Measurements from ENCODE around the gene MXRA5. TPM values are rescaled to one million over a fixed set of nuclear protein-coding genes. Genes with fewer than 3 reads are reported as not detected.
"Not testable (repeated sequence)": the region's sequence is repeated elsewhere in the genome, so short reads cannot be mapped to it uniquely, and the experiment has no call there.

The MXRA5 gene
- polyA plus RNA-seq, 4 donors, result under 0.01 to 8.2 (median 0.48) TPM

DNA sequence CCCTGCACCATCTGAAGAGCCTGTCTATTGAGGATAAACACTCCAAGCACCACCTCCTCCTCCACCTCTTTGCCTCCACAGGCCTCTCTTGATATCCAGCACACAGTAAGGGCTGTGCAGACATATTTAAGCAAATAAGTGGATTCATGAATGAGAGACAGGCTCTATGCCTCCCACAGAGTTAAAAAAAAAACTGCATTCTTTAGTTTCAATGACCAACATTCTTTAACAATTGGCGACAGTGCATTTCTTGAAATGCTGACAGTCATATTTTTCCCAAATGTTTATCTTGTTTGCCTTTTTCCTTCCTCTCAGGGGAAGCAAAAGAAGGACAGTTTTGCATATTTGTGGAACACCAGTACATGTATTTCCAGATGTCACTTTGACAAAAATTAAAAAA is 38.6 kb downstream of the MXRA5 start:
- no peak overlapping the region for H3K4me3 ChIP-seq (ENCODE audit: low read depth in 1 of 3, low read length in 3 of 3)
- no peaks in the 10 kb centered on the region for H3K27me3 ChIP-seq (ENCODE audit: control insufficient read depth in 3 of 3, insufficient read depth in 3 of 3, low read length in 3 of 3)
- no peak overlapping the region for H3K27ac ChIP-seq (ENCODE audit: low read depth in 1 of 3, low read length in 2 of 3)
- no peaks in the 10 kb centered on the region for H3K36me3 ChIP-seq (ENCODE audit: control insufficient read depth in 3 of 3, insufficient read depth in 2 of 3, low read depth in 1 of 3, low read length in 3 of 3)
- 52 to 68% (median 56%) methylated on average over 1 of the region's 1 CpG for WGBS, 3 donors
- H3K4me1 ChIP-seq (ENCODE audit: control insufficient read depth in 3 of 3, insufficient read depth in 2 of 3, low read depth in 1 of 3, low read length in 2 of 3), result no peaks in the 10 kb centered on the region
- FAIRE-seq (no peak), DNase-seq (no peak)
- H3K9me3 ChIP-seq (ENCODE audit: control insufficient read depth in 2 of 2, insufficient read depth in 1 of 2, low read depth in 1 of 2, low read length in 1 of 2), result no peaks in the 10 kb centered on the region

DNA sequence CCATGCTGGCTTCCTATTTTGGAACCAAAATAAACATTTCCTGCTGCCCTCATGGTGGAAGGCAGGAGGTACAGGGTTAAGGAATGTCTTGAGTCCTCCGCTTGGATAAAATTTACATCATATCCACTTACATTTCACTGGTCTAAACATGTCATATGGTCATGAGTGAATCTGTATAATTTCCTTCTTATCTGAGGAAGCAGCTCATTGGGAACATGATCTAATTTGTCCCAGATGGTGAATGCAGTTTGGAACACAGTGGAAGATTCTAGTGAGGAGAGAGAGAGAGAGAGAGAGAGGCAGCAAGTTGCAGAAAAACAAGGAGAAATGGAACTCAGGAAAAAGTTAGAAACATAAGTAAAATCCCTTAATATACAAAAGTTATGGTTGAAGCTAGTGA is 46.8 kb downstream of the MXRA5 start:
- Histone ChIP-seq H3K27ac (ENCODE audit: low read depth in 1 of 3, low read length in 2 of 3) (no peak overlapping the region), H3K36me3 (ENCODE audit: control insufficient read depth in 3 of 3, insufficient read depth in 2 of 3, low read depth in 1 of 3, low read length in 3 of 3) (no peaks in the 10 kb centered on the region), H3K27me3 (ENCODE audit: control insufficient read depth in 3 of 3, insufficient read depth in 3 of 3, low read length in 3 of 3) (no peaks in the 10 kb centered on the region), H3K4me1 (ENCODE audit: control insufficient read depth in 3 of 3, insufficient read depth in 2 of 3, low read depth in 1 of 3, low read length in 2 of 3) (no peaks in the 10 kb centered on the region), H3K9me3 (ENCODE audit: control insufficient read depth in 2 of 2, insufficient read depth in 1 of 2, low read depth in 1 of 2, low read length in 1 of 2) (no peaks in the 10 kb centered on the region), H3K4me3 (ENCODE audit: low read depth in 1 of 3, low read length in 3 of 3) (no peak overlapping the region)
- 79 to 93% (median 80%) methylated on average over 1 of the region's 1 CpG for WGBS, 3 donors
- FAIRE-seq (no peak), DNase-seq (no peak)

DNA sequence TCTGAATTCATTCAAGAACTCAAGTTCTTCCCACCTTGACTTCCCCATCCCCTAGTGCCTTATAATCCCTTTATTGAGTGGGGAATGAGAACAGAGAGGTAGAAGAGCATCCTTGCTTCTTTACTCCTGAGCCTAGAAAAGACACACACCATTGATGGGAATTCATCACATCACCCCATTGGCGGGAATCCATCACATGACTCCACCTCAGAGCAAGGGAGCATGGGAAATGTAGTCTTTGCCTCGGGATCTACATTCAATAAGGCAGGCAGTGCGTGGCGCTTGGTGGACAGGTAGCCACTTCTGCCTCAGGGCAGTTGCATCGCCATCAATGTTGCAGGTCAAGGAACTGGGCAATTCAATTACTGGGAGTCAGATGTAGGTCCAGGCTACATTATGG is 50.7 kb downstream of the MXRA5 start:
- Histone ChIP-seq H3K4me1 (ENCODE audit: control insufficient read depth in 3 of 3, insufficient read depth in 2 of 3, low read depth in 1 of 3, low read length in 2 of 3) (no peaks in the 10 kb centered on the region), H3K27ac (ENCODE audit: low read depth in 1 of 3, low read length in 2 of 3) (no peak overlapping the region), H3K27me3 (ENCODE audit: control insufficient read depth in 3 of 3, insufficient read depth in 3 of 3, low read length in 3 of 3) (no peaks in the 10 kb centered on the region), H3K4me3 (ENCODE audit: low read depth in 1 of 3, low read length in 3 of 3) (no peak overlapping the region), H3K9me3 (ENCODE audit: control insufficient read depth in 2 of 2, insufficient read depth in 1 of 2, low read depth in 1 of 2, low read length in 1 of 2) (no peaks in the 10 kb centered on the region), H3K36me3 (ENCODE audit: control insufficient read depth in 3 of 3, insufficient read depth in 2 of 3, low read depth in 1 of 3, low read length in 3 of 3) (no peaks in the 10 kb centered on the region)
- FAIRE-seq (no peak), DNase-seq (peak in 1 of 2 donors; percentile 0)
- WGBS, 3 donors, result 47 to 68% (median 57%) methylated on average over 4 to 5 of the region's 5 CpGs

DNA sequence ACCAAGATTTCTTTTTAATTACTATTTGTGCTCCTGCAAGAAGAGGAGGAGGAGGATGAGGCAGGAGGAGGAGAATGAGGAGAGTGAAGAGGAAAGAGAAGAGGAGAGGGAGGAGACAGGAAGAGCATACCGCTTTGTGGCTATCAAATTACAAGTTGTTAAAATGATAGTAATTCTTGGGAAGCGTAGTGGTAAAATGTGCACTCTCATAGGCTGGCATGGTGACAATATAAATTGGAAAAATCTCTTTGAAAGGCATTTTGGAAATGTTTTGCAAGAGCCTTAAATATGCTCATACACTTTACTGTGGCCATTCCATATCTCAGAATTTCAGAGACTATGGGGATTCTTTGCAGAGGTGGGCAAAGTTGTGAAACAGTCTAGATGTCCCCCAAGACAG is 53.2 kb downstream of the MXRA5 start:
- FAIRE-seq, result no peak
- Histone ChIP-seq H3K9me3 (ENCODE audit: control insufficient read depth in 2 of 2, insufficient read depth in 1 of 2, low read depth in 1 of 2, low read length in 1 of 2) (no peaks in the 10 kb centered on the region), H3K4me1 (ENCODE audit: control insufficient read depth in 3 of 3, insufficient read depth in 2 of 3, low read depth in 1 of 3, low read length in 2 of 3) (no peaks in the 10 kb centered on the region), H3K27me3 (ENCODE audit: control insufficient read depth in 3 of 3, insufficient read depth in 3 of 3, low read length in 3 of 3) (no peaks in the 10 kb centered on the region), H3K4me3 (ENCODE audit: low read depth in 1 of 3, low read length in 3 of 3) (no peak overlapping the region), H3K36me3 (ENCODE audit: control insufficient read depth in 3 of 3, insufficient read depth in 2 of 3, low read depth in 1 of 3, low read length in 3 of 3) (no peaks in the 10 kb centered on the region), H3K27ac (ENCODE audit: low read depth in 1 of 3, low read length in 2 of 3) (no peak overlapping the region)
- no peak for DNase-seq
- 53 to 76% (median 64%) methylated on average over 2 of the region's 2 CpGs for WGBS, 3 donors

DNA sequence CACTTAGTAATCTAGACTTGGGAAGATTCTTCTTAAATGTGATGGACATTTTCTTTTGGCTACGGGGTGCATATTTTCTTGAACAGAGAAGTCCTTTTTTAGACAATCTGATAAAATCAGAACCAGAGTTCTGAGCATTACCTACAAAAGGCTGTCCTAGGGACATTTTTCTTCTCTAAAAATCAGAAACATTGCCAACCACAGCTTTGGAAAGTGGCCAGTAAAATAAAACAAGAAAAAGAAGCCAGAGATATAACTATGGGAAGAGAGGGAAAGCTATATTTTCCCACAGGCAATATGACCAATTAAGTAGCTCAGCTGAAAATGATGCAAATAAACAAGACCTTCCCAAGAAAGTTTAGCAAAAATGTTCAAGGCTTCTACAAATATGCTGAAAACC is 55.9 kb downstream of the MXRA5 start:
- Histone ChIP-seq H3K9me3 (ENCODE audit: control insufficient read depth in 2 of 2, insufficient read depth in 1 of 2, low read depth in 1 of 2, low read length in 1 of 2) (no peaks in the 10 kb centered on the region), H3K4me3 (ENCODE audit: low read depth in 1 of 3, low read length in 3 of 3) (no peak overlapping the region), H3K27ac (ENCODE audit: low read depth in 1 of 3, low read length in 2 of 3) (no peak overlapping the region), H3K4me1 (ENCODE audit: control insufficient read depth in 3 of 3, insufficient read depth in 2 of 3, low read depth in 1 of 3, low read length in 2 of 3) (no peaks in the 10 kb centered on the region), H3K27me3 (ENCODE audit: control insufficient read depth in 3 of 3, insufficient read depth in 3 of 3, low read length in 3 of 3) (no peaks in the 10 kb centered on the region), H3K36me3 (ENCODE audit: control insufficient read depth in 3 of 3, insufficient read depth in 2 of 3, low read depth in 1 of 3, low read length in 3 of 3) (no peaks in the 10 kb centered on the region)
- FAIRE-seq (no peak), DNase-seq (no peak)
- 75 to 95% (median 86%) methylated on average over 1 of the region's 1 CpG for WGBS, 3 donors

DNA sequence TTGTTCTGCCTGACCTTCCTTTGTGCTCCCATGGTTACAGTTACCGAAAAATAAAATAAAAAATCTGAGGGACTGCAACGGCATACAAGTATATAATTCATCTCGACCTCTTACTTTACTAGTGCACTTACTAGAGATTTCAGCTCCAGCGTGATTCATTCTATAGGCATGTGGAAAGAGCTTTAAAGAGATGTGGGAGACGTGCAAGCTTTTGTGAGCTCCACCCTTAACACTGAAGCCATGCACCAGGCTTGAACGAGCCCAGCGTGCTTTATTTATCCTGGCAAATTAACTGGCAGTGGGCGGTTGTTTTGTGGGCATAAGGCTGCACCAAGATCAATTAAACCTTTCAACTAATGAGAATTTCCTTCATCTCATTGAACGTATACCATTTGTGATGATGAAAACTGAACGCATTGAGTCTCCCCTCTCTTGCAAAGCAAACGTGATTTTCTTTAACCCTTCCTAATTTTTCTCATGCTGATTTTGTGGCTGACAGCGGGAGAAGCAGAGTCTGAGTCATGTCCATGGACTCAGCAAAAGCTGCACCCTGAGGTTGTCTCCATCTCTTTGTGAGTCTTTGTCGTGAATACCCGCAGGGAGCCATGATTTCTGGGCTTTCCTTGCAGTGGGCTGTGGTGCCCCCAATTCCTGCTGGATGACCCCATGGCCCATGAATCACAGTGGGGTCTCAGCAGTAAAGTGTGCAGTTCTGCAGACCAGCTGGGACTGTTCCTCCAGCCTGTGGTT is 60.1 kb downstream of the MXRA5 start:
- no peak overlapping the region for H3K4me3 ChIP-seq (ENCODE audit: low read depth in 1 of 3, low read length in 3 of 3)
- H3K27me3 ChIP-seq (ENCODE audit: control insufficient read depth in 3 of 3, insufficient read depth in 3 of 3, low read length in 3 of 3), result no peaks in the 10 kb centered on the region
- WGBS, 3 donors, result 67 to 77% (median 73%) methylated on average over 14 of the region's 14 CpGs
- no peaks in the 10 kb centered on the region for H3K9me3 ChIP-seq (ENCODE audit: control insufficient read depth in 2 of 2, insufficient read depth in 1 of 2, low read depth in 1 of 2, low read length in 1 of 2)
- no peak for DNase-seq
- no peak for FAIRE-seq
- H3K27ac ChIP-seq (ENCODE audit: low read depth in 1 of 3, low read length in 2 of 3), result no peak overlapping the region
- no peaks in the 10 kb centered on the region for H3K4me1 ChIP-seq (ENCODE audit: control insufficient read depth in 3 of 3, insufficient read depth in 2 of 3, low read depth in 1 of 3, low read length in 2 of 3)
- no peaks in the 10 kb centered on the region for H3K36me3 ChIP-seq (ENCODE audit: control insufficient read depth in 3 of 3, insufficient read depth in 2 of 3, low read depth in 1 of 3, low read length in 3 of 3)

DNA sequence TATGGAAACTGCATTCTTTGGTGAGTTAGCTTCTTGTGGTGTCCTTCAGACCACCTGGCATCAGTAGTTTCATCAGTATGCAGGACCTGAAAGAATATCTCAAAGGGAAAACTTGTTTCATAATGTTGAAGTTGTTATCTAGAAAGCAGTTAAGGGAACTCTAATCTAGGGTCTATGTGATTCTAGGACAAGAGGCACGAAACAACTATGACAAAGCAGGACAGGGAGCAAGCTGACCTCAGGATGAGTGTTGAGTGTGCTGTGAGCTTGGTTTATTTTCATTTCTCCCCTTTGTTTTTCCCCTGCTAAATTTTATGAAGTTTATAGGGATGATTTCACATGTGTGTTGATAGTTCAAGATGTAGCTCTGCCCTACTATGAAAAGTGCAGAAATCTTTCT is 65.7 kb downstream of the MXRA5 start:
- DNase-seq (no peak), FAIRE-seq (no peak)
- H3K4me3 ChIP-seq (ENCODE audit: low read depth in 1 of 3, low read length in 3 of 3), result no peak overlapping the region
- no peaks in the 10 kb centered on the region for H3K27me3 ChIP-seq (ENCODE audit: control insufficient read depth in 3 of 3, insufficient read depth in 3 of 3, low read length in 3 of 3)
- no peaks in the 10 kb centered on the region for H3K4me1 ChIP-seq (ENCODE audit: control insufficient read depth in 3 of 3, insufficient read depth in 2 of 3, low read depth in 1 of 3, low read length in 2 of 3)
- H3K36me3 ChIP-seq (ENCODE audit: control insufficient read depth in 3 of 3, insufficient read depth in 2 of 3, low read depth in 1 of 3, low read length in 3 of 3), result no peaks in the 10 kb centered on the region
- H3K9me3 ChIP-seq (ENCODE audit: control insufficient read depth in 2 of 2, insufficient read depth in 1 of 2, low read depth in 1 of 2, low read length in 1 of 2), result peaks cover 0 to 2% of the 10 kb centered on the region in 2 donors
- 46 to 97% (median 65%) methylated on average over 1 of the region's 1 CpG for WGBS, 3 donors
- H3K27ac ChIP-seq (ENCODE audit: low read depth in 1 of 3, low read length in 2 of 3), result no peak overlapping the region

DNA sequence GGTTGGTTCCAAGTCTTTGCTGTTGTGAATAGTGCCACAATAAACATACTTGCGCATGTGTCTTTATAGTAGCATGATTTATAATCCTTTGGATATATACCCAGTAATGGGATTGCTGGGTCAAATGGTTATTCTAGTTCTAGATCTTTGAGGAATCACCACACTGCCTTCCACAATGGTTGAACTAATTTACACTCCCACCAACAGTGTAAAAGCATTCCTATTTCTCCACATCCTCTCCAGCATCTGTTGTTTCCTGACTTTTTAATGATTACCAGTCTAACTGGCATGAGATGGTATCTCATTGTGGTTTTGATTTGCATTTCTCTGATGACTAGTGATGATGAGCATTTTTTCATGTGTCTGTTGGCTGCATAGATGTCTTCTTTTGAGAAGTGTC is 72.8 kb downstream of the MXRA5 start:
- not testable (repeated sequence) for H3K4me1 ChIP-seq (ENCODE audit: control insufficient read depth in 3 of 3, insufficient read depth in 2 of 3, low read depth in 1 of 3, low read length in 2 of 3); H3K27me3 ChIP-seq (ENCODE audit: control insufficient read depth in 3 of 3, insufficient read depth in 3 of 3, low read length in 3 of 3); H3K36me3 ChIP-seq (ENCODE audit: control insufficient read depth in 3 of 3, insufficient read depth in 2 of 3, low read depth in 1 of 3, low read length in 3 of 3); H3K9me3 ChIP-seq (ENCODE audit: control insufficient read depth in 2 of 2, insufficient read depth in 1 of 2, low read depth in 1 of 2, low read length in 1 of 2); H3K27ac ChIP-seq (ENCODE audit: low read depth in 1 of 3, low read length in 2 of 3); FAIRE-seq; DNase-seq; H3K4me3 ChIP-seq (ENCODE audit: low read depth in 1 of 3, low read length in 3 of 3)
- WGBS, 3 donors, result 86 to 100% (median 100%) methylated on average over 1 of the region's 1 CpG

DNA sequence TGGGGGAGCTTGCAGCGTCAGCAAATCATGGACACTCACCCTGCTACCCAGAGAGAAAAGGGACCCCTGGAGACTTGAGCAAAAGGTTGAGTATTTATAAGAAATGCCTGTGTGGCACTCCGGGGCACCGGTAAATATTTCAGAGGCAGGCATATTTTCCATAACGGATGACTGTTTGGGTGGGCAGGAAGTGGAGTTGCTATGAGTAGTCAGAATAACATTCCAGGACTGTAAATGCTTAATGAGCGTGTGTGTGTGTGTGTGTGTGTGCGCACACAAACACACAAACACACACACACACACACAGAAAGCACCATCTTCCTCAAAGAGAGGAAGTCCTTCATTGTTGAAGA is 74.6 kb downstream of the MXRA5 start:
- Histone ChIP-seq H3K36me3 (ENCODE audit: control insufficient read depth in 3 of 3, insufficient read depth in 2 of 3, low read depth in 1 of 3, low read length in 3 of 3) (no peaks in the 10 kb centered on the region), H3K9me3 (ENCODE audit: control insufficient read depth in 2 of 2, insufficient read depth in 1 of 2, low read depth in 1 of 2, low read length in 1 of 2) (no peaks in the 10 kb centered on the region), H3K27me3 (ENCODE audit: control insufficient read depth in 3 of 3, insufficient read depth in 3 of 3, low read length in 3 of 3) (no peaks in the 10 kb centered on the region), H3K27ac (ENCODE audit: low read depth in 1 of 3, low read length in 2 of 3) (no peak overlapping the region), H3K4me1 (ENCODE audit: control insufficient read depth in 3 of 3, insufficient read depth in 2 of 3, low read depth in 1 of 3, low read length in 2 of 3) (no peaks in the 10 kb centered on the region), H3K4me3 (ENCODE audit: low read depth in 1 of 3, low read length in 3 of 3) (no peak overlapping the region)
- DNase-seq (peak in 1 of 2 donors; percentile 1), FAIRE-seq (no peak)
- 29 to 70% (median 61%) methylated on average over 6 of the region's 6 CpGs for WGBS, 3 donors

Data from small intestine (tissue), 7 donors.